Adrenal gland (tissue), 12 donors: ENCODE measurements around the gene KCNK15. TPM values are rescaled to one million over a fixed set of nuclear protein-coding genes. Genes with fewer than 3 reads are reported as not detected.

Experiments
- DNase-seq, 7 donors: peaks; one replicate each; pipeline ENCODE4 v3.0.0-alpha.2; 2019 to 2020
- H3K27ac ChIP-seq, 5 donors: fragments of 200-600 bp; sonication (generic) in 4 of 5; 1 replicate in 3 of 5; 2 replicates in 2 of 5; pipeline versions ENCODE4 v1.5.1 to v1.8.0; 2016 to 2020; ENCODE audit warnings: mild to moderate bottlenecking in 1 of 5
- H3K27me3 ChIP-seq: fragments of 200-600 bp; 2 replicates; pipeline ENCODE4 v1.8.0; 2021
- H3K36me3 ChIP-seq, 2 donors: fragments of 200-600 bp; replicated peaks in 1 of 2; 1 replicate in 1 of 2; 2 replicates in 1 of 2; pipeline versions ENCODE4 v1.5.1 to v1.8.0; 2018 to 2022
- H3K4me1 ChIP-seq, 2 donors: fragments of 200-600 bp; replicated peaks in 1 of 2; 1 replicate in 1 of 2; 2 replicates in 1 of 2; pipeline versions ENCODE4 v1.5.1 to v1.8.0; 2018 to 2021
- H3K4me3 ChIP-seq, 4 donors: fragments of 200-600 bp; sonication (generic) in 3 of 4; one replicate each; pipeline ENCODE4 v1.5.1; 2016 to 2018
- H3K9me3 ChIP-seq, 3 donors: fragments of 200-600 bp; sonication (generic) in 1 of 3; replicated peaks in 1 of 3; 1 replicate in 2 of 3; 2 replicates in 1 of 3; pipeline versions ENCODE4 v1.5.1 to v1.8.0; 2016 to 2021
- POLR2A ChIP-seq, 2 donors: fragments of 450-650 bp; IDR thresholded peaks; one replicate each; pipeline ENCODE4 v1.6.1; 2017; ENCODE audit warnings: antibody characterized with exemption in 2 of 2, mild to moderate bottlenecking in 2 of 2, moderate library complexity in 1 of 2
- WGBS, 4 donors: extraction: QIAGEN DNeasy Blood & Tissue Kit in 2 of 4; methylation state at CpG; one replicate each; pipeline versions ENCODE4 v1.1.5 to v1.1.7; 2013 to 2017; 5-methylcytosine and 5-hydroxymethylcytosine counted together
- intact Hi-C, 2 donors: fragments of 100-400 bp; cut with DNase I; formaldehyde crosslinking; loops; one replicate each; pipeline versions ENCODE4 v1.14.1 to v1.15.0; 2022 to 2023
- polyA plus RNA-seq, 3 donors: library from polyadenylated mRNA; stranded (reverse); fragments of 200-250 nt in 2 of 3; fragments of 350-450 nt in 1 of 3; fragmentation: Illumina TruSeq in 1 of 3; extraction: RNeasy Lipid Tissue Mini Kit (QIAGEN cat#74804) in 1 of 3; gene quantifications; one replicate each; pipeline ENCODE4 v1.2.3, GENCODE V29; 2013 to 2014
- total RNA-seq, 9 donors: library from RNA; depleted of rRNA in 4 of 9; stranded (reverse); fragments of >200 nt in 4 of 9; fragments of 120-200 nt in 1 of 9; fragmentation: NEBNext Ultra II Directional in 1 of 9; extraction: Animal tissue kit (Norgen Biotek cat#: 25700) in 1 of 9; gene quantifications; one replicate each; pipeline versions ENCODE4 v1.1.0 to v1.2.4, GENCODE V29; 2013 to 2023
- TF ChIP-seq, protein P1 (sequence below), 6 experiments: fragments of 450-650 bp in 4 of 6; fragments of 200-600 bp in 2 of 6; sonication (generic) in 1 of 6; IDR thresholded peaks; 1 replicate in 5 of 6; 2 replicates in 1 of 6; pipeline versions ENCODE4 v1.5.1 to v1.8.0; 2016 to 2021; ENCODE audit warnings: antibody characterized with exemption in 6 of 6, mild to moderate bottlenecking in 2 of 6, moderate library complexity in 1 of 6
- donor health status: healthy with polysubstance abuse.
- donor health status: Bipolar disorder and iron deficiency.
- donor health status: DM: yes; HTN: yes; CAD: no.
- donor health status: DM: no; HTN: no; CAD: no.
- donor health status: DM: no; HTN: no; CAD: no.
- donor health status: DM: yes; HTN: yes; CAD: no.

KCNK15 gene
- total and polyA plus RNA-seq, 12 donors = 0.42 to 11.0 (median 1.4) TPM

DNA sequence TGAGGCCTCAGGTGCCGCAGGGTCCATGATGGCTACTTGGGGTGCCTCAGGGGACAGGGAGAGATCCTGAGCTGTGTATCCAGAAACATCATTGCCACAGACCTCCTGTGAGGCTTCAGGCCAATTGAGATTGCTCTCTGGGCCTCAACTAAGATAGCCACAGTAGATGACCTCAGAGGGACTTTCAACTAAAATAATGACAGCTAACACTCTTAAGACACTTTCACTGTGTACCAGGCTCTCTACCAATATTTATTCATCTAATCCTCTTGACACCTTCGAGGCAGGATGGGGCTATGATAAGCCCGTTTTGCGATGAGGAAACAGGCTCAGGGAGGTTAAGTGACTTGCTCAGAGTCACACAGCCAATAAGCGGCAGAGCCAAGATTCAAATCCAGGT is 54.0 kb downstream of the KCNK15 start:
- Histone ChIP-seq H3K9me3 (no peaks in the 10 kb centered on the region), H3K27ac (no peak overlapping the region), H3K4me1 (no peaks in the 10 kb centered on the region), H3K36me3 (no peaks in the 10 kb centered on the region), H3K4me3 (no peak overlapping the region), H3K27me3 (no peaks in the 10 kb centered on the region)
- TF ChIP-seq, protein P1, sequence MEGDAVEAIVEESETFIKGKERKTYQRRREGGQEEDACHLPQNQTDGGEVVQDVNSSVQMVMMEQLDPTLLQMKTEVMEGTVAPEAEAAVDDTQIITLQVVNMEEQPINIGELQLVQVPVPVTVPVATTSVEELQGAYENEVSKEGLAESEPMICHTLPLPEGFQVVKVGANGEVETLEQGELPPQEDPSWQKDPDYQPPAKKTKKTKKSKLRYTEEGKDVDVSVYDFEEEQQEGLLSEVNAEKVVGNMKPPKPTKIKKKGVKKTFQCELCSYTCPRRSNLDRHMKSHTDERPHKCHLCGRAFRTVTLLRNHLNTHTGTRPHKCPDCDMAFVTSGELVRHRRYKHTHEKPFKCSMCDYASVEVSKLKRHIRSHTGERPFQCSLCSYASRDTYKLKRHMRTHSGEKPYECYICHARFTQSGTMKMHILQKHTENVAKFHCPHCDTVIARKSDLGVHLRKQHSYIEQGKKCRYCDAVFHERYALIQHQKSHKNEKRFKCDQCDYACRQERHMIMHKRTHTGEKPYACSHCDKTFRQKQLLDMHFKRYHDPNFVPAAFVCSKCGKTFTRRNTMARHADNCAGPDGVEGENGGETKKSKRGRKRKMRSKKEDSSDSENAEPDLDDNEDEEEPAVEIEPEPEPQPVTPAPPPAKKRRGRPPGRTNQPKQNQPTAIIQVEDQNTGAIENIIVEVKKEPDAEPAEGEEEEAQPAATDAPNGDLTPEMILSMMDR (IDR thresholded peaks at IDR 0.05) = no peak
- no peak for TF ChIP-seq POLR2A (IDR thresholded peaks at IDR 0.05)
- intact Hi-C loops = no loop called here
- 83 to 92% (median 89%) methylated on average over 5 of the region's 5 CpGs for WGBS, 4 donors
- no peak for DNase-seq

DNA sequence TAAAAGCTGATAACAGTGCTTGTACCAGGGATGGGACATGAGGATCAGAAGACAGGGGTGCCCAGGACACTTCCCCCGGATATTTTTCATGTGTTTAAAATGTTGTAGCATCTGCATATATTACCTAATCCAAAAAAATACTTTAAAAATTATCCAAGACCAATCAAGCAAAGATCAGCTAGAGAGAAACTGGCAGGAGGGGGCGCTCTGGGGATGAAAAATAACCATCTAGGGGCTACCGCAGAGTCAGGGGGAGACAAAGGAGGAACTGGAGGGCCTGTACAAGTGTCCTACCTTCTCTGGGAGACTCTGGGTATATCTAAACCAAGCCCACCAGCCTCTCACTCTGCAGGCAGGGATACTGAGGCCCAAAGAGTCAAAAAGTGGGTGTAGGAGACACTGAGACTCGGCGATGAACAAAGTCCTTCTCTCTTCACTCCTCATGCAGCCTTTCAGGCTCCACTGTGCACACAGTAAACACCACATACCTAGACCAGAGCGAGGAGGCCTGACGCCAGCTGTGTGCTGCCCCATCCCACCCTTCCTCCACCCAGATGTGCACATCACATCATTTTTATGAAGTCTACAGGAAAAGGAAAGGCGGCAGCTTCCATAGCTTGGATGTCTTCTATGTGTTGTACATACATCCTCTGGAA is 54.9 kb downstream of the KCNK15 start:
- H3K4me3 ChIP-seq = no peak overlapping the region
- H3K36me3 ChIP-seq = no peaks in the 10 kb centered on the region
- H3K27me3 ChIP-seq = no peaks in the 10 kb centered on the region
- H3K4me1 ChIP-seq = no peaks in the 10 kb centered on the region
- 73 to 91% (median 85%) methylated on average over 8 of the region's 8 CpGs for WGBS, 4 donors
- DNase-seq = no peak
- no peaks in the 10 kb centered on the region for H3K9me3 ChIP-seq
- TF ChIP-seq, protein P1 (IDR thresholded peaks at IDR 0.05) = no peak
- TF ChIP-seq POLR2A (IDR thresholded peaks at IDR 0.05) = no peak
- no peak overlapping the region for H3K27ac ChIP-seq
- intact Hi-C loops = no loop called here

Other genes with a start within 250 kb of the KCNK15 start
- gene SERINC3, start 223.8 kb upstream of the KCNK15 start, total RNA-seq = 100 to 1,000 TPM in 8 of 9 donors, 10 to 100 TPM in 1; 72.3 to 213 (median 155) TPM
- gene SERINC3, start 223.8 kb upstream of the KCNK15 start, polyA plus RNA-seq = 100 to 1,000 TPM in 1 of 3 donors, 10 to 100 TPM in 2; 51.5 to 137 (median 54.5) TPM
- 100 to 1,000 TPM in 6 of 9 donors, 10 to 100 TPM in 3; 56.1 to 225 (median 112) TPM for gene PKIG, start 163.3 kb upstream of the KCNK15 start, total RNA-seq
- 100 to 1,000 TPM in 1 of 3 donors, 10 to 100 TPM in 2; 43.9 to 114 (median 98.0) TPM for gene PKIG, start 163.3 kb upstream of the KCNK15 start, polyA plus RNA-seq
- gene ADA, start 94.2 kb upstream of the KCNK15 start, total RNA-seq = 10 to 100 TPM in 5 of 9 donors, 1 to 10 TPM in 4; 3.5 to 16.4 (median 11.8) TPM
- gene ADA, start 94.2 kb upstream of the KCNK15 start, polyA plus RNA-seq = 10 to 100 TPM in 1 of 3 donors, 1 to 10 TPM in 2; 3.4 to 10.4 (median 9.6) TPM
- 100 to 1,000 TPM in 2 of 9 donors, 10 to 100 TPM in 7; 14.0 to 115 (median 62.0) TPM for gene CCN5, start 30.5 kb upstream of the KCNK15 start, total RNA-seq
- gene CCN5, start 30.5 kb upstream of the KCNK15 start, polyA plus RNA-seq = 10 to 100 TPM in 2 of 3 donors, 1 to 10 TPM in 1; 8.0 to 47.3 (median 19.1) TPM
- 1 to 10 TPM in 3 of 9 donors, under 1 TPM in 5, not detected in 1; 0.11 to 6.3 (median 0.67) TPM for gene RIMS4, start 64.7 kb downstream of the KCNK15 start, total RNA-seq
- 1 to 10 TPM in 1 of 3 donors, under 1 TPM in 2; 0.54 to 1.5 (median 0.86) TPM for gene RIMS4, start 64.7 kb downstream of the KCNK15 start, polyA plus RNA-seq
- 100 to 1,000 TPM; 109 to 207 (median 144) TPM for gene YWHAB, start 139.8 kb downstream of the KCNK15 start, total RNA-seq
- gene YWHAB, start 139.8 kb downstream of the KCNK15 start, polyA plus RNA-seq = 100 to 1,000 TPM in 1 of 3 donors, 10 to 100 TPM in 2; 53.1 to 293 (median 74.4) TPM
- 10 to 100 TPM in 6 of 9 donors, 1 to 10 TPM in 3; 2.8 to 31.2 (median 10.5) TPM for gene PABPC1L, start 164.2 kb downstream of the KCNK15 start, total RNA-seq
- 10 to 100 TPM in 2 of 3 donors, 1 to 10 TPM in 1; 3.9 to 90.3 (median 69.5) TPM for gene PABPC1L, start 164.2 kb downstream of the KCNK15 start, polyA plus RNA-seq
- 100 to 1,000 TPM in 1 of 9 donors, 10 to 100 TPM in 8; 20.7 to 178 (median 52.1) TPM for gene TOMM34, start 214.5 kb downstream of the KCNK15 start, total RNA-seq
- 100 to 1,000 TPM in 1 of 3 donors, 10 to 100 TPM in 2; 17.8 to 120 (median 30.7) TPM for gene TOMM34, start 214.5 kb downstream of the KCNK15 start, polyA plus RNA-seq
- gene STK4, start 220.6 kb downstream of the KCNK15 start, total RNA-seq = 10 to 100 TPM; 15.0 to 39.3 (median 33.9) TPM
- gene STK4, start 220.6 kb downstream of the KCNK15 start, polyA plus RNA-seq = 10 to 100 TPM in 2 of 3 donors, 1 to 10 TPM in 1; 7.1 to 24.6 (median 11.1) TPM